GM23338 (cell line): ENCODE data around the gene SPATA13. TPM values are rescaled to one million over a fixed set of nuclear protein-coding genes. Genes with fewer than 3 reads are reported as not detected.

Experiments
- EZH2phosphoT487 ChIP-seq: fragments of 200-600 bp; sonication (generic); IDR thresholded peaks from one replicate; pipeline ENCODE4 v1.8.1; 2018; ENCODE audit warnings: antibody characterized with exemption; ENCODE audit not compliant: unreplicated experiment
- POLR2AphosphoS5 ChIP-seq: IDR thresholded peaks from 2 replicates; pipeline ENCODE4 v1.6.1; 2016; ENCODE audit warnings: antibody characterized with exemption, low read depth
- ZNF462 ChIP-seq: fragments of 250-450 bp; sonication (Bioruptor Pico); IDR thresholded peaks from 2 replicates; pipeline ENCODE4 v1.5.0; 2020; ENCODE audit warnings: mild to moderate bottlenecking, moderate library complexity
- polyA plus RNA-seq: library from polyadenylated mRNA; unstranded; fragments of >200 nt; fragmentation: Nextera tagmentation; extraction: Ambion mirVana; gene quantifications from 2 replicates; pipeline ENCODE4 v1.2.1, GENCODE V29; 2016
- total RNA-seq: library from RNA; depleted of rRNA; stranded (reverse); fragments of >200 nt; shearing (Covaris generic); gene quantifications from 2 replicates; pipeline ENCODE4 v1.2.3, GENCODE V29; 2014
- TF ChIP-seq, protein P1 (sequence below): IDR thresholded peaks from 2 replicates; pipeline ENCODE4 v1.6.1; 2016; ENCODE audit warnings: antibody characterized with exemption
- TF ChIP-seq, protein P2 (sequence below): IDR thresholded peaks from one replicate; pipeline ENCODE4 v1.6.1; 2018; ENCODE audit warnings: antibody characterized with exemption; ENCODE audit not compliant: unreplicated experiment

SPATA13 gene
- total and polyA plus RNA-seq, 2 experiments from 2014 or later = 11.9 to 45.7 TPM

DNA sequence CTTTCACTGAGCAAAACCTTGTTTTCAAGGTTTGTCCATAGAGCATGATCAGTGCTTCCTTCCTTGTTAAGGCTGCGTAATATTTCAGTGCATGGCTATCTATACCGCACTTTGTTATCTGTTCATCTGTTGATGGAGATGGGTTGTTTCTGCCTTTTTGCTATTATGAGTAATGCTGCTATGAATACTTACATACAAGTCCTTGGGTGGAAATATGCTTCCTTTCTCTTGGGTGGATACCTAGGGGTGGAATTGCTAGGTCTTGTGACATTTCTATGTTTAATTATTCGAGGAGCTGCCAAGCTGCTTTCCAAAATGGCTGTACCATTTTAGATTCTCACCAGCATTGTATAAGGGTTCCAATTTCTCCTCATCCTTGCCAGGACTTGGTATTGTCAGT lies 70.9 kb downstream of the SPATA13 start (continued):
- TF ChIP-seq ZNF462 (CRISPR knock-in tag) (no peak), POLR2AphosphoS5 (no peak), EZH2phosphoT487 (no peak)
- TF ChIP-seq, protein P1, sequence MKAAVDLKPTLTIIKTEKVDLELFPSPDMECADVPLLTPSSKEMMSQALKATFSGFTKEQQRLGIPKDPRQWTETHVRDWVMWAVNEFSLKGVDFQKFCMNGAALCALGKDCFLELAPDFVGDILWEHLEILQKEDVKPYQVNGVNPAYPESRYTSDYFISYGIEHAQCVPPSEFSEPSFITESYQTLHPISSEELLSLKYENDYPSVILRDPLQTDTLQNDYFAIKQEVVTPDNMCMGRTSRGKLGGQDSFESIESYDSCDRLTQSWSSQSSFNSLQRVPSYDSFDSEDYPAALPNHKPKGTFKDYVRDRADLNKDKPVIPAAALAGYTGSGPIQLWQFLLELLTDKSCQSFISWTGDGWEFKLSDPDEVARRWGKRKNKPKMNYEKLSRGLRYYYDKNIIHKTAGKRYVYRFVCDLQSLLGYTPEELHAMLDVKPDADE = no peak
- TF ChIP-seq, protein P2, sequence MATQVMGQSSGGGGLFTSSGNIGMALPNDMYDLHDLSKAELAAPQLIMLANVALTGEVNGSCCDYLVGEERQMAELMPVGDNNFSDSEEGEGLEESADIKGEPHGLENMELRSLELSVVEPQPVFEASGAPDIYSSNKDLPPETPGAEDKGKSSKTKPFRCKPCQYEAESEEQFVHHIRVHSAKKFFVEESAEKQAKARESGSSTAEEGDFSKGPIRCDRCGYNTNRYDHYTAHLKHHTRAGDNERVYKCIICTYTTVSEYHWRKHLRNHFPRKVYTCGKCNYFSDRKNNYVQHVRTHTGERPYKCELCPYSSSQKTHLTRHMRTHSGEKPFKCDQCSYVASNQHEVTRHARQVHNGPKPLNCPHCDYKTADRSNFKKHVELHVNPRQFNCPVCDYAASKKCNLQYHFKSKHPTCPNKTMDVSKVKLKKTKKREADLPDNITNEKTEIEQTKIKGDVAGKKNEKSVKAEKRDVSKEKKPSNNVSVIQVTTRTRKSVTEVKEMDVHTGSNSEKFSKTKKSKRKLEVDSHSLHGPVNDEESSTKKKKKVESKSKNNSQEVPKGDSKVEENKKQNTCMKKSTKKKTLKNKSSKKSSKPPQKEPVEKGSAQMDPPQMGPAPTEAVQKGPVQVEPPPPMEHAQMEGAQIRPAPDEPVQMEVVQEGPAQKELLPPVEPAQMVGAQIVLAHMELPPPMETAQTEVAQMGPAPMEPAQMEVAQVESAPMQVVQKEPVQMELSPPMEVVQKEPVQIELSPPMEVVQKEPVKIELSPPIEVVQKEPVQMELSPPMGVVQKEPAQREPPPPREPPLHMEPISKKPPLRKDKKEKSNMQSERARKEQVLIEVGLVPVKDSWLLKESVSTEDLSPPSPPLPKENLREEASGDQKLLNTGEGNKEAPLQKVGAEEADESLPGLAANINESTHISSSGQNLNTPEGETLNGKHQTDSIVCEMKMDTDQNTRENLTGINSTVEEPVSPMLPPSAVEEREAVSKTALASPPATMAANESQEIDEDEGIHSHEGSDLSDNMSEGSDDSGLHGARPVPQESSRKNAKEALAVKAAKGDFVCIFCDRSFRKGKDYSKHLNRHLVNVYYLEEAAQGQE = no peak
